IMR-90 (cell line): ENCODE measurements around the gene PLA2G4C. TPM values are rescaled to one million over a fixed set of nuclear protein-coding genes. Genes with fewer than 3 reads are reported as not detected.

Source experiments
- ATAC-seq: fragments of 200-7000 bp; cut with Tn5 transposase; 2 replicates; pipeline ENCODE4 v1.9.1; 2020; ENCODE audit warnings: low read depth, mild to moderate bottlenecking, moderate library complexity
- BruUV-seq: library from RNA; stranded (reverse); fragments of 400-500 nt; replicated peaks from 2 replicates; lab custom pipeline; 2021; lab: Mats Ljungman, UMichigan
- CTCF ChIA-PET: fragments of 300-600 bp; formaldehyde crosslinking; extraction: SDS; loops from one replicate; lab custom pipeline; 2021; ENCODE audit warnings: antibody characterized with exemption; lab: Yijun Ruan, JAX
- POLR2A ChIA-PET: fragments of 300-600 bp; sonication (Branson Sonifier 250); formaldehyde crosslinking; loops from one replicate; lab custom pipeline; 2022; ENCODE audit warnings: antibody characterized with exemption; ENCODE audit not compliant: unreplicated experiment; lab: Charles Lee
- DNase-seq: peaks from one replicate; pipeline ENCODE4 v3.0.0; 2013
- H2AFZ ChIP-seq: replicated peaks from 2 replicates; pipeline ENCODE3; 2013; ENCODE audit warnings: low read length, mild to moderate bottlenecking; ENCODE audit not compliant: poor library complexity
- H2AK5ac ChIP-seq: 2 replicates; pipeline ENCODE4 v1.6.1; 2013; ENCODE audit warnings: low read depth, low read length, inconsistent platforms
- H2AK9ac ChIP-seq: replicated peaks from 2 replicates; pipeline ENCODE3; 2013; ENCODE audit warnings: mild to moderate bottlenecking, low read depth, low read length, moderate library complexity; ENCODE audit not compliant: poor library complexity
- H2BK120ac ChIP-seq: 2 replicates; pipeline ENCODE4 v1.6.1; 2013; ENCODE audit warnings: low read depth, low read length, inconsistent platforms
- H2BK15ac ChIP-seq: 3 replicates; pipeline ENCODE4 v1.6.1; 2013; ENCODE audit warnings: low read depth, low read length, inconsistent platforms
- H2BK20ac ChIP-seq: 2 replicates; pipeline ENCODE4 v1.6.1; 2013; ENCODE audit warnings: low read depth, mild to moderate bottlenecking, inconsistent platforms, low read length, moderate library complexity
- H2BK5ac ChIP-seq: 2 replicates; pipeline ENCODE4 v1.6.1; 2013; ENCODE audit warnings: mild to moderate bottlenecking, low read depth, low read length, inconsistent platforms; ENCODE audit not compliant: poor library complexity, severe bottlenecking
- H3K14ac ChIP-seq: replicated peaks from 2 replicates; pipeline ENCODE4 v1.6.1; 2013; ENCODE audit warnings: low read depth, low read length, inconsistent platforms
- H3K18ac ChIP-seq: 2 replicates; pipeline ENCODE4 v1.6.1; 2013; ENCODE audit warnings: low read depth, low read length, control low read depth
- H3K23ac ChIP-seq: 2 replicates; pipeline ENCODE4 v1.6.1; 2013; ENCODE audit warnings: low read depth, low read length, inconsistent platforms
- H3K27ac ChIP-seq: 2 replicates; pipeline ENCODE4 v1.5.1; 2013; ENCODE audit warnings: mild to moderate bottlenecking, control low read depth, low read length; ENCODE audit not compliant: insufficient read depth
- H3K27me3 ChIP-seq: 2 replicates; pipeline ENCODE4 v1.6.1; 2013; ENCODE audit warnings: low read length; ENCODE audit not compliant: control insufficient read depth, insufficient read depth
- H3K36me3 ChIP-seq: 2 replicates; pipeline ENCODE4 v1.6.1; 2013; ENCODE audit warnings: low read length, mixed read lengths; ENCODE audit not compliant: control insufficient read depth, insufficient read depth
- H3K4ac ChIP-seq: 2 replicates; pipeline ENCODE4 v1.6.1; 2013; ENCODE audit warnings: low read depth, low read length, inconsistent platforms
- H3K4me1 ChIP-seq: 2 replicates; pipeline ENCODE4 v1.6.1; 2013; ENCODE audit warnings: low read length, mixed read lengths; ENCODE audit not compliant: control insufficient read depth, insufficient read depth
- H3K4me2 ChIP-seq: 2 replicates; pipeline ENCODE4 v1.6.1; 2013; ENCODE audit warnings: low read depth, mild to moderate bottlenecking, control low read depth, low read length, moderate library complexity
- H3K4me3 ChIP-seq: 2 replicates; pipeline ENCODE4 v1.5.1; 2013; ENCODE audit warnings: low read depth, mild to moderate bottlenecking, control low read depth, low read length, moderate library complexity; ENCODE audit not compliant: insufficient read depth
- H3K56ac ChIP-seq: 2 replicates; pipeline ENCODE4 v1.6.1; 2013; ENCODE audit warnings: low read length, inconsistent platforms; ENCODE audit not compliant: insufficient read depth; ENCODE audit errors: extremely low read depth
- H3K79me1 ChIP-seq, 2 experiments: 2 replicates each; pipeline ENCODE4 v1.6.1; 2013; ENCODE audit warnings: low read length in 2 of 2, inconsistent platforms in 1 of 2, low read depth in 1 of 2
- H3K9ac ChIP-seq: 2 replicates; pipeline ENCODE4 v1.6.1; 2013; ENCODE audit warnings: low read depth, low read length, control low read depth
- H3K9me1 ChIP-seq: 2 replicates; pipeline ENCODE4 v1.6.1; 2013; ENCODE audit warnings: low read length, inconsistent platforms; ENCODE audit not compliant: insufficient read depth
- H3K9me3 ChIP-seq: 2 replicates; pipeline ENCODE4 v1.6.1; 2013; ENCODE audit warnings: low read length; ENCODE audit not compliant: control insufficient read depth, insufficient read depth
- H4K20me1 ChIP-seq: 2 replicates; pipeline ENCODE4 v1.6.1; 2013; ENCODE audit warnings: low read length, inconsistent platforms; ENCODE audit not compliant: insufficient read depth
- H4K5ac ChIP-seq: 2 replicates; pipeline ENCODE4 v1.6.1; 2013; ENCODE audit warnings: mild to moderate bottlenecking, low read depth, low read length, control low read depth
- H4K8ac ChIP-seq, 2 experiments: 2 replicates each; pipeline ENCODE4 v1.6.1; 2013; ENCODE audit warnings: low read depth in 2 of 2, low read length in 2 of 2, control low read depth in 1 of 2, inconsistent platforms in 1 of 2
- H4K91ac ChIP-seq: 2 replicates; pipeline ENCODE4 v1.6.1; 2013; ENCODE audit warnings: low read depth, low read length, inconsistent platforms; ENCODE audit not compliant: insufficient read depth
- BHLHE40 ChIP-seq: fragments of 150-350 bp; IDR thresholded peaks from 2 replicates; pipeline ENCODE4 v1.6.1; 2016; ENCODE audit warnings: mild to moderate bottlenecking, low read depth, low read length
- CEBPB ChIP-seq: IDR thresholded peaks from 2 replicates; pipeline ENCODE4 v1.6.1; 2012; ENCODE audit warnings: low read depth, low read length, improper control_type of control experiment
- CHD1 ChIP-seq: IDR thresholded peaks from 2 replicates; pipeline ENCODE4 v1.6.1; 2012; ENCODE audit warnings: low read depth, low read length, improper control_type of control experiment
- CTCF ChIP-seq: conservative IDR thresholded peaks from 2 replicates; pipeline ENCODE4 v1.5.1; 2012; ENCODE audit warnings: mild to moderate bottlenecking, low read depth, low read length, improper control_type of control experiment
- ELK1 ChIP-seq: fragments of 150-350 bp; IDR thresholded peaks from 2 replicates; pipeline ENCODE4 v1.6.1; 2016; ENCODE audit warnings: low read depth, mild to moderate bottlenecking, low read length, moderate library complexity, borderline replicate concordance
- FOS ChIP-seq: fragments of 150-350 bp; IDR thresholded peaks from 2 replicates; pipeline ENCODE4 v1.6.1; 2016; ENCODE audit warnings: low read depth, low read length
- MAFK ChIP-seq: IDR thresholded peaks from 2 replicates; pipeline ENCODE4 v1.6.1; 2012; ENCODE audit warnings: low read depth, low read length, improper control_type of control experiment
- MAZ ChIP-seq: IDR thresholded peaks from 2 replicates; pipeline ENCODE4 v1.6.1; 2012; ENCODE audit warnings: low read depth, mild to moderate bottlenecking, low read length, improper control_type of control experiment, moderate library complexity, borderline replicate concordance
- MXI1 ChIP-seq: IDR thresholded peaks from 2 replicates; pipeline ENCODE4 v1.6.1; 2012; ENCODE audit warnings: low read depth, mild to moderate bottlenecking, low read length, moderate library complexity, borderline replicate concordance
- POLR2A ChIP-seq: IDR thresholded peaks from 2 replicates; pipeline ENCODE4 v1.6.1; 2012; ENCODE audit warnings: mild to moderate bottlenecking, low read depth, low read length
- RAD21 ChIP-seq: IDR thresholded peaks from 2 replicates; pipeline ENCODE4 v1.6.1; 2012; ENCODE audit warnings: low read length, improper control_type of control experiment
- RCOR1 ChIP-seq: IDR thresholded peaks from 2 replicates; pipeline ENCODE4 v1.6.1; 2012; ENCODE audit warnings: mild to moderate bottlenecking, low read length, improper control_type of control experiment; ENCODE audit not compliant: insufficient replicate concordance
- RFX5 ChIP-seq: IDR thresholded peaks from 2 replicates; pipeline ENCODE4 v1.8.0; 2012; ENCODE audit warnings: low read depth, mild to moderate bottlenecking, low read length, moderate library complexity
- SMC3 ChIP-seq: fragments of 150-350 bp; IDR thresholded peaks from 2 replicates; pipeline ENCODE4 v1.6.1; 2016; ENCODE audit warnings: low read depth, mild to moderate bottlenecking, antibody characterized with exemption, low read length, moderate library complexity
- USF2 ChIP-seq: fragments of 150-350 bp; IDR thresholded peaks from 2 replicates; pipeline ENCODE4 v1.6.1; 2017; ENCODE audit warnings: mild to moderate bottlenecking, antibody characterized with exemption, low read length, low read depth
- WGBS, 2 experiments: methylation state at CpG; one replicate each; pipeline versions ENCODE4 v1.1.5 to v1.1.7; 2013; ENCODE audit warnings: missing lambda C conversion rate in 2 of 2; ENCODE audit not compliant: insufficient read length in 1 of 2; ENCODE audit errors: extremely low coverage in 2 of 2; 5-methylcytosine and 5-hydroxymethylcytosine counted together
- dilution Hi-C: fragments of 300-500 bp; cut with HindIII; formaldehyde crosslinking; loops from one replicate; pipeline ENCODE4 v1.14.3; 2018; ENCODE audit warnings: low sequenced_read_pairs; ENCODE audit not compliant: unreplicated experiment
- in situ Hi-C: fragments of 300-500 bp; cut with MboI; formaldehyde crosslinking; loops from 3 replicates; pipeline ENCODE4 v1.14.3; 2019; ENCODE audit warnings: low sequenced_read_pairs, inconsistent platforms, mixed read lengths
- intact Hi-C: fragments of 100-400 bp; cut with micrococcal nuclease; formaldehyde crosslinking; loops from 2 replicates; pipeline ENCODE4 v1.10.0; 2022
- polyA plus RNA-seq, 3 experiments: library from polyadenylated mRNA; depleted of rRNA; stranded (reverse); fragments of >200 nt; gene quantifications; 2 replicates each; pipeline ENCODE4 v1.2.3, GENCODE V29; 2012; ENCODE audit warnings: low replicate concordance in 1 of 3
- total RNA-seq: library from RNA; depleted of rRNA; stranded (reverse); fragments of >200 nt; gene quantifications from 2 replicates; pipeline ENCODE4 v1.2.3, GENCODE V29; 2012

PLA2G4C gene
- total and polyA plus RNA-seq, 2 of the 4 experiments (the other 2 are of a cell fraction), result 4.3 to 5.7 TPM

GRCh38 chr19:48103922-48104321 is 6.7 kb downstream of the PLA2G4C start:
- Histone ChIP-seq H3K56ac (no peak overlapping the region), H2BK5ac (no peak overlapping the region), H3K36me3 (0 out of 2 replicates have a peak, but pooled peaks cover 2% of the 10 kb centered on the region), H3K27me3 (no peaks in the 10 kb centered on the region), H4K91ac (no peak overlapping the region), H2BK120ac (no peak overlapping the region), H2BK20ac (no peak overlapping the region), H3K4ac (no peak overlapping the region), H4K5ac (no peak overlapping the region), H3K9me1 (peaks cover 5% of the 10 kb centered on the region; the same call in 1 of the 2 replicates), H4K8ac (no peak overlapping the region), H2BK15ac (no peak overlapping the region), H3K9ac (no peak overlapping the region), H3K27ac (no peak overlapping the region), H2AK9ac (no peak overlapping the region), H3K4me1 (no peaks in the 10 kb centered on the region; the same call in 1 of the 2 replicates), H3K79me1 (no peaks in the 10 kb centered on the region; a peak in 1 of 4 replicates), H4K20me1 (no peaks in the 10 kb centered on the region), H3K18ac (no peak overlapping the region), H2AK5ac (no peak overlapping the region), H3K23ac (no peak overlapping the region), H3K14ac (no peak overlapping the region), H2AFZ (no peak overlapping the region), H3K9me3 (no peaks in the 10 kb centered on the region), H3K4me2 (no peak overlapping the region), H3K4me3 (no peak overlapping the region)
- ChIA-PET CTCF (interaction anchor here (0.5 to 1.9 kb wide), 2 partner anchors 78 to 140 kb away, joined by 3 to 11 read pairs; no protein-coding TSS in a partner anchor), POLR2A (no interaction called here)
- TF ChIP-seq SMC3, result no peak
- TF ChIP-seq CTCF, result no peak
- no peak for TF ChIP-seq MAFK
- TF ChIP-seq USF2, result no peak
- TF ChIP-seq RCOR1, result no peak
- no peak for TF ChIP-seq BHLHE40
- no peak for TF ChIP-seq RFX5
- TF ChIP-seq CHD1, result no peak
- no peak for TF ChIP-seq ELK1
- TF ChIP-seq MXI1, result no peak
- TF ChIP-seq RAD21, result no peak
- TF ChIP-seq FOS, result no peak
- TF ChIP-seq POLR2A, result no peak
- no peak for TF ChIP-seq MAZ
- TF ChIP-seq CEBPB, result no peak
- ATAC-seq (no peak), DNase-seq (no peak)
- in situ Hi-C loops (no loop called here), intact Hi-C loops (loop anchor here (1.0 kb wide), 1 partner anchor 141 kb away; no protein-coding TSS in a partner anchor), dilution Hi-C loops (no loop called here)
- WGBS, 2 experiments, result 100% methylated on average over 1 of the region's 5 CpGs; no CpG with 5 or more reads in 1 of the 2 experiments
- no TSS peak for BruUV-seq
